SK-N-SH (cell line): ENCODE data around the gene WBP1. TPM values are rescaled to one million over a fixed set of nuclear protein-coding genes. Genes with fewer than 3 reads are reported as not detected.
"Not testable (repeated sequence)": the region's sequence is repeated elsewhere in the genome, so short reads cannot be mapped to it uniquely, and the experiment has no call there.

Source experiments
- CTCF ChIA-PET: fragments of 300-600, 350-600 bp; formaldehyde crosslinking; extraction: SDS; loops from one replicate; lab custom pipeline; 2021; lab: Yijun Ruan, JAX
- POLR2A ChIA-PET: fragments of 350-600 bp; sonication (Branson Sonifier 250); formaldehyde crosslinking; extraction: SDS; loops from one replicate; lab custom pipeline; 2020; ENCODE audit warnings: antibody characterized with exemption, inconsistent platforms; lab: Yijun Ruan, JAX
- DNase-seq: peaks from one replicate; pipeline ENCODE4 v3.0.0; 2012
- H2AFZ ChIP-seq: fragments of 200-600 bp; sonication (generic); 2 replicates; pipeline ENCODE4 v1.8.1; 2016; ENCODE audit warnings: antibody characterized with exemption, mild to moderate bottlenecking, low read depth
- H3F3A ChIP-seq: fragments of 200-600 bp; sonication (generic); replicated peaks from 2 replicates; pipeline ENCODE3; 2016; ENCODE audit warnings: antibody characterized with exemption, mild to moderate bottlenecking; ENCODE audit not compliant: insufficient read depth
- H3K27ac ChIP-seq, 2 experiments: fragments of 200-500 bp in 1 of 2; fragments of 200-600 bp in 1 of 2; sonication (Bioruptor generic) in 1 of 2; sonication (generic), shearing (Covaris generic) in 1 of 2; 2 replicates each; pipeline versions ENCODE4 v1.5.1 to v1.6.1; 2014 to 2016; ENCODE audit warnings: low read depth in 2 of 2, inconsistent platforms in 1 of 2, low read length in 1 of 2, mild to moderate bottlenecking in 1 of 2, mixed read lengths in 1 of 2
- H3K27me3 ChIP-seq: fragments of 200-600 bp; sonication (generic), shearing (Covaris generic); 2 replicates; pipeline ENCODE4 v1.6.1; 2016; ENCODE audit warnings: mixed run types; ENCODE audit not compliant: insufficient read depth
- H3K36me3 ChIP-seq, 2 experiments: fragments of 200-500 bp in 1 of 2; fragments of 200-600 bp in 1 of 2; sonication (Bioruptor generic) in 1 of 2; sonication (generic) in 1 of 2; replicated peaks in 1 of 2; 2 replicates each; pipeline versions ENCODE3 to v1.5.1; 2014 to 2016; ENCODE audit warnings: low read length in 1 of 2, mild to moderate bottlenecking in 1 of 2; ENCODE audit not compliant: insufficient read depth in 2 of 2, control insufficient read depth in 1 of 2
- H3K4me1 ChIP-seq, 2 experiments: fragments of 200-500 bp in 1 of 2; fragments of 200-600 bp in 1 of 2; sonication (Bioruptor generic) in 1 of 2; sonication (generic), shearing (Covaris generic) in 1 of 2; 2 replicates each; pipeline versions ENCODE4 v1.5.1 to v1.6.1; 2014 to 2016; ENCODE audit warnings: low read depth in 1 of 2, low read length in 1 of 2, mixed run types in 1 of 2; ENCODE audit not compliant: insufficient read depth in 2 of 2, control insufficient read depth in 1 of 2
- H3K4me2 ChIP-seq: fragments of 200-600 bp; sonication (generic), shearing (Covaris generic); 2 replicates; pipeline ENCODE4 v1.6.1; 2017; ENCODE audit warnings: mixed run types
- H3K4me3 ChIP-seq, 2 experiments: fragments of 200-500 bp in 1 of 2; fragments of 200-600 bp in 1 of 2; sonication (Bioruptor generic) in 1 of 2; sonication (generic), shearing (Covaris generic) in 1 of 2; 2 replicates each; pipeline versions ENCODE4 v1.5.1 to v1.8.1; 2014 to 2016; ENCODE audit warnings: low read depth in 2 of 2, inconsistent platforms in 1 of 2, low read length in 1 of 2, mild to moderate bottlenecking in 1 of 2, mixed read lengths in 1 of 2, moderate library complexity in 1 of 2
- H3K79me2 ChIP-seq: fragments of 200-600 bp; sonication (generic); 2 replicates; pipeline ENCODE4 v1.8.1; 2017; ENCODE audit warnings: mild to moderate bottlenecking; ENCODE audit not compliant: insufficient read depth
- H3K9ac ChIP-seq: fragments of 200-600 bp; sonication (generic); 2 replicates; pipeline ENCODE4 v1.6.1; 2017; ENCODE audit warnings: mixed run types
- H3K9me2 ChIP-seq: fragments of 200-600 bp; sonication (generic); 2 replicates; pipeline ENCODE4 v1.6.1; 2017; ENCODE audit warnings: mixed run types
- H3K9me3 ChIP-seq: fragments of 200-600 bp; sonication (generic); 2 replicates; pipeline ENCODE4 v1.6.1; 2017; ENCODE audit warnings: mixed run types, mild to moderate bottlenecking, moderate library complexity
- H4K20me1 ChIP-seq: fragments of 200-600 bp; sonication (generic); 2 replicates; pipeline ENCODE4 v1.6.1; 2017; ENCODE audit warnings: mild to moderate bottlenecking, mixed run types; ENCODE audit not compliant: insufficient read depth
- CTCF ChIP-seq: fragments of 200-600 bp; sonication (generic); IDR thresholded peaks from 2 replicates; pipeline ENCODE4 v1.6.1; 2017; ENCODE audit warnings: antibody characterized with exemption, mild to moderate bottlenecking, moderate library complexity
- MXI1 ChIP-seq: IDR thresholded peaks from 2 replicates; pipeline ENCODE4 v1.6.1; 2012; ENCODE audit warnings: mild to moderate bottlenecking, low read depth, low read length, improper control_type of control experiment
- RAD21 ChIP-seq: IDR thresholded peaks from 2 replicates; pipeline ENCODE4 v1.6.1; 2012; ENCODE audit warnings: mild to moderate bottlenecking, low read length
- RCOR1 ChIP-seq: fragments of 150-350 bp; IDR thresholded peaks from 2 replicates; pipeline ENCODE4 v1.6.1; 2017; ENCODE audit warnings: antibody characterized with exemption, low read length
- TCF12 ChIP-seq: IDR thresholded peaks from 2 replicates; pipeline ENCODE4 v1.4.0; 2012
- YY1 ChIP-seq: IDR thresholded peaks from 2 replicates; pipeline ENCODE4 v1.4.0; 2012; ENCODE audit warnings: low read depth, mild to moderate bottlenecking
- WGBS: methylation state at CpG from one replicate; pipeline ENCODE4 v1.1.6; 2017; ENCODE audit warnings: low lambda C conversion rate; 5-methylcytosine and 5-hydroxymethylcytosine counted together
- polyA plus RNA-seq, 3 experiments: library from polyadenylated mRNA; depleted of rRNA; stranded (reverse); fragments of >200 nt; gene quantifications; 2 replicates each; pipeline ENCODE4 v1.2.3, GENCODE V29; 2012

WBP1 gene
- polyA plus RNA-seq, 1 of the 3 experiments (the other 2 are of a cell fraction) = 184 TPM

DNA sequence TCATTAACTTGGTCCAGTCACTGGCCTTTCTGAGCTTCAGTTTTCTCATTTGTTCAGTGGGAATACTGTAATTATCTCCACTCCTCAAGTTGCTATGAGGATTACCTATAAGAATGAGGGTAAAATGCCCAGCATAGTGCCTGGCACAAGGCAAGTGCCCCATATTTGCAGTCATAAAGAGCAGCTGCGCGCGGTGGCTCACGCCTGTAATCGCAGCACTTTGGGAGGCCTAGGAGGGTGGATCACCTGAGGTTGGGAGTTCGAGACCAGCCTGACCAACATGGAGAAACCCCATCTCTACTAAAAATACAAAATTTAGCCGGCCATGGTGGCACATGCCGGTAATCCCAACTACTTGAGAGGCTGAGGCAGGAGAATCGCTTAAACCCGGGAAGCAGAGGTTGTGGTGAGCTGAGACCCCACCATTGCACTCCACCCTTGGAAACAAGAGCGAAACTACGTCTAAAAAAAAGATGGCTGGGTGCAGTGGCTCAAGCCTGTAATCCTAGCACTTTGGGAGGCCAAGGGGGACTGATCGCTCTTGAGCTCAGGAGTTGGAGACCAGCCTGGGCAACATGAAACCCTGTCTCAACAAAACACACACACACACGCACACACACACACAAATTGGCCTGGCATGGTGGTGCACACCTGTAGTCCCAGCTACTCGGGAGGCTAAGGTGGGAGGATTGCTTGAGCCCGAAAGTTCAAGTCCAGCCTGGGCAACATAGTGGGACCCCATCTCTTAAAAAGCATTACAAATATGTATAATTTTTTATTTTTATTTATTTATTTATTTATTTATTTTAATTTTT, 15.5 kb upstream of the WBP1 start:
- H3K4me3 ChIP-seq, H3F3A ChIP-seq, H3K27ac ChIP-seq, H3K27me3 ChIP-seq, H4K20me1 ChIP-seq, DNase-seq, H3K9ac ChIP-seq, H3K9me2 ChIP-seq, H3K4me2 ChIP-seq, H2AFZ ChIP-seq, H3K36me3 ChIP-seq, H3K9me3 ChIP-seq, POLR2A ChIA-PET: not testable (repeated sequence)
- CTCF ChIA-PET = interaction anchor here (1.1 kb wide), 1 partner anchor 23 kb away, joined by 5 read pairs; the partner anchor contains the start of gene MOGS
- 93% methylated on average over 16 of the region's 16 CpGs for WGBS
- H3K79me2 ChIP-seq = peaks cover 25% of the 10 kb centered on the region
- H3K4me1 ChIP-seq = peaks cover 20 to 25% of the 10 kb centered on the region in 2 experiments; a peak in 3 of 4 replicates

GRCh38 chr2:74444498-74445318, 13.5 kb upstream of the WBP1 start:
- CTCF ChIA-PET = interaction anchor here (1.2 to 1.3 kb wide), 2 partner anchors 44 to 53 kb away, joined by 3 to 4 read pairs; no protein-coding TSS in a partner anchor
- Histone ChIP-seq H2AFZ (no peak overlapping the region), H3F3A (peaks cover 6% of the 10 kb centered on the region), H3K4me2 (peak overlapping the region; percentile 15), H3K79me2 (peaks cover 5% of the 10 kb centered on the region), H3K27me3 (no peaks in the 10 kb centered on the region), H4K20me1 (no peaks in the 10 kb centered on the region), H3K4me1 (peaks cover 7 to 9% of the 10 kb centered on the region in 2 experiments; a peak in 3 of 4 replicates), H3K9ac (no peak overlapping the region), H3K36me3 (no peaks in the 10 kb centered on the region), H3K9me2 (no peaks in the 10 kb centered on the region), H3K9me3 (no peaks in the 10 kb centered on the region), H3K4me3 (no peak overlapping the region), H3K27ac (no peak overlapping the region)
- POLR2A ChIA-PET = no interaction called here
- peak; percentile 26 for DNase-seq
- WGBS = 54% methylated on average over 5 of the region's 5 CpGs
- TF ChIP-seq TCF12 (no peak), CTCF (no peak), RAD21 (no peak), YY1 (no peak), RCOR1 (no peak), MXI1 (no peak)
- TF ChIP-seq, all 33 proteins: peak for 0
